GM12878 (cell line): Measurements from ENCODE around the gene GORASP2. TPM values are rescaled to one million over a fixed set of nuclear protein-coding genes. Genes with fewer than 3 reads are reported as not detected.
A peak's percentile ranks its signal among the peaks of the same experiment; 100 is the strongest.

ENCODE experiments used
- ATAC-seq: fragments of 200-7000 bp; cut with Tn5 transposase; 3 replicates; pipeline ENCODE4 v1.9.1; 2020; ENCODE audit warnings: mild to moderate bottlenecking, moderate library complexity
- BruUV-seq: library from RNA; stranded (reverse); fragments of 400-500 nt; replicated peaks from 2 replicates; lab custom pipeline; 2021; lab: Mats Ljungman, UMichigan
- CTCF ChIA-PET: fragments of 300-600 bp; sonication (Branson Sonifier 250); formaldehyde crosslinking; extraction: SDS; loops from one replicate; lab custom pipeline; 2021; ENCODE audit warnings: inconsistent platforms; lab: Yijun Ruan, JAX
- POLR2A ChIA-PET: fragments of 350-600 bp; formaldehyde crosslinking; extraction: SDS; loops from one replicate; lab custom pipeline; 2021; ENCODE audit warnings: inconsistent platforms; lab: Charles Lee
- RAD21 ChIA-PET: fragments of 300-600 bp; sonication (Branson Sonifier 250); formaldehyde crosslinking; loops from one replicate; lab custom pipeline; 2023; ENCODE audit warnings: antibody characterized with exemption; ENCODE audit not compliant: unreplicated experiment; lab: Charles Lee
- SMC1A ChIA-PET: fragments of 300-600 bp; sonication (Branson Sonifier 250); formaldehyde crosslinking; loops from one replicate; lab custom pipeline; 2023; ENCODE audit not compliant: unreplicated experiment, uncharacterized antibody; lab: Charles Lee
- DNase-seq: peaks from one replicate; pipeline ENCODE4 v3.0.0-alpha.2; 2011; ENCODE audit warnings: low read depth, low spot score
- FAIRE-seq: peaks from 3 replicates; lab custom pipeline; 2011; peaks lifted over from hg19 to GRCh38; lab: Jason Lieb, UNC
- H2AFZ ChIP-seq: 2 replicates; pipeline ENCODE4 v1.6.0; 2011; ENCODE audit warnings: low read depth, low read length, control low read depth; ENCODE audit not compliant: control insufficient read depth
- H3K27ac ChIP-seq: 2 replicates; pipeline ENCODE4 v1.5.1; 2011; ENCODE audit warnings: control low read depth; ENCODE audit not compliant: control insufficient read depth, insufficient read depth
- H3K27me3 ChIP-seq, 2 experiments: replicated peaks in 1 of 2; 2 replicates each; pipeline versions ENCODE4 v1.6.0 to v1.6.1; 2011; ENCODE audit warnings: low read length in 1 of 2; ENCODE audit not compliant: control insufficient read depth in 2 of 2, insufficient read depth in 2 of 2
- H3K36me3 ChIP-seq, 2 experiments: 2 replicates each; pipeline ENCODE4 v1.5.1; 2011; ENCODE audit warnings: low read length in 1 of 2; ENCODE audit not compliant: control insufficient read depth in 2 of 2, insufficient read depth in 2 of 2
- H3K4me1 ChIP-seq: 2 replicates; pipeline ENCODE4 v1.6.1; 2011; ENCODE audit warnings: mild to moderate bottlenecking, low read length, moderate library complexity, mixed read lengths; ENCODE audit not compliant: control insufficient read depth, insufficient read depth
- H3K4me2 ChIP-seq: 2 replicates; pipeline ENCODE4 v1.6.0; 2011; ENCODE audit warnings: control low read depth; ENCODE audit not compliant: control insufficient read depth, insufficient read depth
- H3K4me3 ChIP-seq: fragments of 200-600 bp; sonication (generic); 2 replicates; pipeline ENCODE4 v1.5.1; 2016
- H3K79me2 ChIP-seq: 2 replicates; pipeline ENCODE4 v1.6.0; 2011; ENCODE audit warnings: low read length; ENCODE audit not compliant: control insufficient read depth, insufficient read depth
- H3K9ac ChIP-seq: 2 replicates; pipeline ENCODE4 v1.8.0; 2011; ENCODE audit warnings: low read length, control low read depth, mixed read lengths; ENCODE audit not compliant: control insufficient read depth, insufficient read depth
- H3K9me3 ChIP-seq: replicated peaks from 3 replicates; pipeline ENCODE4 v1.5.1; 2011; ENCODE audit warnings: mild to moderate bottlenecking, low read length; ENCODE audit not compliant: control insufficient read depth, insufficient read depth
- H4K20me1 ChIP-seq: 2 replicates; pipeline ENCODE4 v1.6.0; 2011; ENCODE audit not compliant: control insufficient read depth, insufficient read depth
- ATF7 ChIP-seq: fragments of 450-650 bp; IDR thresholded peaks from 2 replicates; pipeline ENCODE4 v1.6.1; 2016; ENCODE audit warnings: low read depth, mild to moderate bottlenecking
- EED ChIP-seq: sonication (generic); IDR thresholded peaks from 2 replicates; pipeline ENCODE4 v1.6.1; 2016; ENCODE audit warnings: antibody characterized with exemption, low read depth
- IKZF2 ChIP-seq, 2 experiments: fragments of 450-650 bp; IDR thresholded peaks; 2 replicates each; pipeline ENCODE4 v1.6.1; 2017; ENCODE audit warnings: mild to moderate bottlenecking in 2 of 2, moderate library complexity in 2 of 2
- JUNB ChIP-seq: IDR thresholded peaks from 2 replicates; pipeline ENCODE4 v1.6.1; 2016; ENCODE audit warnings: antibody characterized with exemption, mild to moderate bottlenecking
- MYB ChIP-seq: fragments of 150-350 bp; IDR thresholded peaks from 2 replicates; pipeline ENCODE4 v1.6.1; 2014; ENCODE audit warnings: mild to moderate bottlenecking, low read depth, low read length, borderline replicate concordance
- NBN ChIP-seq: fragments of 450-650 bp; IDR thresholded peaks from 2 replicates; pipeline ENCODE4 v1.6.1; 2016
- RUNX3 ChIP-seq: IDR thresholded peaks from 2 replicates; pipeline ENCODE4 v1.6.1; 2012; ENCODE audit warnings: low read length, inconsistent platforms
- SMAD1 ChIP-seq: fragments of 450-650 bp; IDR thresholded peaks from 2 replicates; pipeline ENCODE4 v1.6.1; 2018; ENCODE audit warnings: mild to moderate bottlenecking, low read depth; ENCODE audit not compliant: partially characterized antibody
- TAF1 ChIP-seq: IDR thresholded peaks from 2 replicates; pipeline ENCODE4 v1.6.1; 2011; ENCODE audit warnings: mild to moderate bottlenecking, low read depth, low read length, borderline replicate concordance
- WRNIP1 ChIP-seq: IDR thresholded peaks from 2 replicates; pipeline ENCODE4 v1.6.1; 2011; ENCODE audit warnings: low read depth, low read length, improper control_type of control experiment, borderline replicate concordance
- WGBS: methylation state at CpG from one replicate; pipeline ENCODE4 v1.1.6; 2016; ENCODE audit warnings: low lambda C conversion rate; ENCODE audit not compliant: insufficient replicate concordance, insufficient coverage; ENCODE audit errors: missing lambda C conversion rate; 5-methylcytosine and 5-hydroxymethylcytosine counted together
- in situ Hi-C: fragments of 300-500 bp; cut with MboI; formaldehyde crosslinking; loops from 9 replicates; pipeline ENCODE4 v1.14.3; 2018; ENCODE audit warnings: mixed read lengths
- intact Hi-C: fragments of 100-400 bp; cut with micrococcal nuclease; formaldehyde crosslinking; loops from one replicate; pipeline ENCODE4 v1.14.2; 2022; ENCODE audit not compliant: unreplicated experiment
- polyA plus RNA-seq, 11 experiments: library from polyadenylated mRNA; depleted of rRNA in 4 of 11; unstranded in 6 of 11; stranded (reverse) in 5 of 11; fragments of >200 nt; fragmentation: Nextera tagmentation in 4 of 11; fragmentation: Illumina TruSeq in 1 of 11; extraction: Ambion mirVana in 4 of 11; extraction: Trizol in 1 of 11; gene quantifications; 1 replicate in 1 of 11; 2 replicates in 10 of 11; pipeline versions ENCODE4 v1.2.1 to v1.2.3, GENCODE V29; 2011 to 2016; ENCODE audit warnings: inconsistent platforms in 2 of 11, missing spikeins in 2 of 11, low read depth in 1 of 11
- total RNA-seq, 4 experiments: library from RNA; depleted of rRNA in 3 of 4; stranded (reverse); fragments of >200 nt in 3 of 4; fragmentation: Illumina TruSeq in 1 of 4; extraction: Trizol in 1 of 4; gene quantifications; 2 replicates each; pipeline versions ENCODE4 v1.2.1 to v1.2.3, GENCODE V29; 2013 to 2021
- TF ChIP-seq, protein P1 (sequence below): fragments of 450-650 bp; IDR thresholded peaks from 2 replicates; pipeline ENCODE4 v1.6.1; 2016; ENCODE audit warnings: mild to moderate bottlenecking

GORASP2 gene
- total and polyA plus RNA-seq, 10 of the 15 experiments (the other 5 are each of a cell fraction or from before 2014, with no cell fraction given), result 26.3 to 169 (median 103) TPM

DNA sequence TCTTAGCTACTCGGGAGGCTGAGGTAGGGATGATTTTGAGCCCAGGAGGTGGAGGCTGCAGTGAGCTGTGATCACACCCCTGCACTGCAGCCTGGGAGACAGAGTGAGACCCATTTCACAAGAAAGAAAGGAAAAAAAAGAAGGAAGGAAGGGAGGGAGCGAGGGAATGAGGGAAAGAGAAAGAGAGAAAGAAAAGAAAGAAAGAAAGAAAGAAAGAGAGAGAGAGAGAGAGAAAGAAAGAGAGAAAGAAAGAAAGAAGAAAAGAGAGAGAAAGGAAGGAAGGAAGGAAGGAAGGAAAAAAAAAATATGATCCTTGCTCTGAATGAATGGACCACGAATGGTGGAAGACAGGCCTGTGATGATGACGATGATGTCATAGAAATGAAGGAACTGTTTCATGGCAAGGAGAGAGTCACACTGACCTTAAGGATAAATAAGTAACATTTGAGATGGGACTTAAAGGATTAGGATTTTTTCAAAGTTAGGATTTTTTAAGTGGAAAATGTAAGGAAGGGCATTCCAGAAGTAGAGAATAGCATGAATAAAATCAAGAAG, 2.2 kb upstream of the GORASP2 start:
- Histone ChIP-seq H3K9me3 (peaks cover 14% of the 10 kb centered on the region), H3K9ac (no peak overlapping the region), H4K20me1 (no peaks in the 10 kb centered on the region), H3K27ac (no peak overlapping the region), H2AFZ (no peak overlapping the region), H3K79me2 (peaks cover 27% of the 10 kb centered on the region), H3K4me3 (no peak overlapping the region), H3K4me1 (no peaks in the 10 kb centered on the region), H3K4me2 (no peak overlapping the region), H3K27me3 (no peaks in the 10 kb centered on the region), H3K36me3 (no peaks in the 10 kb centered on the region)
- BruUV-seq, result no TSS peak
- intact Hi-C loops (loop anchor here (5.0 kb wide), 1 partner anchor 505 kb away; the partner anchor contains the start of genes DCAF17 and METTL8), in situ Hi-C loops (loop anchor here (25.0 kb wide), 1 partner anchor 1635 kb away; the partner anchor contains the start of gene PDK1)
- ChIA-PET CTCF (interaction anchor here (0.9 to 6.5 kb wide), 2 partner anchors 12 to 1187 kb away, joined by 3 to 53 read pairs; no protein-coding TSS in a partner anchor), POLR2A (no interaction called here), RAD21 (no interaction called here), SMC1A (interaction anchor here (1.0 to 1.5 kb wide), 3 partner anchors 19 to 49 kb away, joined by 3 to 4 read pairs (median 3); no protein-coding TSS in a partner anchor)
- no peak for FAIRE-seq
- WGBS, result 86% methylated on average over 4 of the region's 4 CpGs
- TF ChIP-seq WRNIP1 (no peak), ATF7 (peak; percentile 70)
- DNase-seq, result no peak
- no peak for ATAC-seq

DNA sequence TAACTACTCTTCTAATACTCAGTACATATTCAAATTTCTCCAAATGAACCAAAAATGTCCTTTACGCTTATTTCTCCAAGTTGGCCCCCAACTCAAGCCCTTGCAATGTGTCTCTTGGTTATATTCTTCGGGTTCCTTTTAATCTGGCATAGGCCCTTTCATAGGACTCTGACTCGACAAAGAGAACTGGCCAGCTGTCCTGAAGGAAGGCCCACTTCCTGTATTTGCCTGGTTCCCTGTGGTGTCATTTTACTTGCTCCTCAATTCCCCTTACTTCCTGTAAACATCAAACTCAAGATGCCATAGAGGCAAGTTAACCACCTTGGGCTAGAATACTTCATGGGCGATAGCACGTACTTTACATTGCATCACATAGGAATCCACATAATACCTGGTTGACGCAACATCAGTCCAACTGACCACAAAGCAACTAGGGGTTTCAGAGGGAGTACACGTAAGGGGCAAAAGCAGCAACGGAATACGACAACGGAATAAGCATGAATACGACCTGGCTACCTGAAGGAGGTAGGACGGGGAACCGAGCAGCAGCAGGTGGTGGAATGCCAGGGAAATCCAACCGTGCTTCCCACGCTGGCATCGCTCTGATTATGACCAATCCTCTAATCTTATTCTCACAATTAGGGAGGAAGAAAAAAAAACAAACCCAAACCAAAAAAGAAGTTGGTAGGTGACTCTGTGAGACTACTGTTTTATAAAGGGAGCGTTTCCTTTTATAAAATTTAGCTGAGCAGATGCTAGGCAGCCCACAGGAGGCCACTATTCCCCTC, 823 bp upstream of the GORASP2 start:
- H3K4me2 ChIP-seq, result peak overlapping the region; percentile 86
- H2AFZ ChIP-seq, result peak overlapping the region; percentile 87
- ChIA-PET CTCF (interaction anchor here (0.6 to 6.5 kb wide), 36 partner anchors 11 to 1199 kb away, joined by 3 to 53 read pairs (median 3); partner anchors contain the start of genes CYBRD1 and DYNC1I2), POLR2A (interaction anchor here (0.7 to 1.4 kb wide), 8 partner anchors 16 to 504 kb away, joined by 3 to 5 read pairs (median 3); no protein-coding TSS in a partner anchor), RAD21 (interaction anchor here (0.6 to 2.8 kb wide), 14 partner anchors 10 to 504 kb away, joined by 3 to 23 read pairs (median 4); no protein-coding TSS in a partner anchor), SMC1A (interaction anchor here (0.6 to 1.6 kb wide), 13 partner anchors 9 to 593 kb away, joined by 3 to 10 read pairs (median 3); no protein-coding TSS in a partner anchor)
- no peak for ATAC-seq
- H3K36me3 ChIP-seq, result no peaks in the 10 kb centered on the region
- no peaks in the 10 kb centered on the region for H3K4me1 ChIP-seq
- peak overlapping the region; percentile 69 for H3K4me3 ChIP-seq
- FAIRE-seq, result peak; percentile 57
- BruUV-seq, result TSS peak; percentile 87
- H3K9me3 ChIP-seq, result peaks cover 12% of the 10 kb centered on the region
- no peaks in the 10 kb centered on the region for H4K20me1 ChIP-seq
- no peak for DNase-seq
- no peaks in the 10 kb centered on the region for H3K27me3 ChIP-seq
- peak overlapping the region; percentile 60 for H3K9ac ChIP-seq
- H3K27ac ChIP-seq, result peak overlapping the region; percentile 70
- intact Hi-C loops (loop anchor here (5.0 kb wide), 1 partner anchor 504 kb away; the partner anchor contains the start of genes DCAF17 and METTL8), in situ Hi-C loops (loop anchor here (25.0 kb wide), 1 partner anchor 1634 kb away; the partner anchor contains the start of gene PDK1)
- WGBS, result 69% methylated on average over 17 of the region's 17 CpGs
- peaks cover 40% of the 10 kb centered on the region for H3K79me2 ChIP-seq
- TF ChIP-seq TAF1, result no peak
- TF ChIP-seq IKZF2 (IDR thresholded peaks at IDR 0.05), result peak in 1 of 2 experiments; percentile 9; a peak in 1 of 4 replicates
- TF ChIP-seq NBN, result no peak
- TF ChIP-seq SMAD1, result no peak
- TF ChIP-seq, protein P1, sequence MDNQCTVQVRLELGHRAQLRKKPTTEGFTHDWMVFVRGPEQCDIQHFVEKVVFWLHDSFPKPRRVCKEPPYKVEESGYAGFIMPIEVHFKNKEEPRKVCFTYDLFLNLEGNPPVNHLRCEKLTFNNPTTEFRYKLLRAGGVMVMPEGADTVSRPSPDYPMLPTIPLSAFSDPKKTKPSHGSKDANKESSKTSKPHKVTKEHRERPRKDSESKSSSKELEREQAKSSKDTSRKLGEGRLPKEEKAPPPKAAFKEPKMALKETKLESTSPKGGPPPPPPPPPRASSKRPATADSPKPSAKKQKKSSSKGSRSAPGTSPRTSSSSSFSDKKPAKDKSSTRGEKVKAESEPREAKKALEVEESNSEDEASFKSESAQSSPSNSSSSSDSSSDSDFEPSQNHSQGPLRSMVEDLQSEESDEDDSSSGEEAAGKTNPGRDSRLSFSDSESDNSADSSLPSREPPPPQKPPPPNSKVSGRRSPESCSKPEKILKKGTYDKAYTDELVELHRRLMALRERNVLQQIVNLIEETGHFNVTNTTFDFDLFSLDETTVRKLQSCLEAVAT, result peak; percentile 93
- peak; percentile 5; the same call in 1 of the 2 replicates for TF ChIP-seq EED
- TF ChIP-seq RUNX3, result peak; percentile 70
- TF ChIP-seq MYB, result no peak
- 0 out of 2 replicates have a peak, but pooled peaks have one; percentile 11 for TF ChIP-seq JUNB
